ENCODE measurements around the gene BANF2. TPM values are rescaled to one million over a fixed set of nuclear protein-coding genes. Genes with fewer than 3 reads are reported as not detected.

The BANF2 gene
- total and polyA plus RNA-seq, 2 of the 13 experiments (the other 11 are each of a cell fraction or from before 2014, with no cell fraction given), result 0.35 TPM; not detected in 1

- TF ChIP-seq, protein P1, sequence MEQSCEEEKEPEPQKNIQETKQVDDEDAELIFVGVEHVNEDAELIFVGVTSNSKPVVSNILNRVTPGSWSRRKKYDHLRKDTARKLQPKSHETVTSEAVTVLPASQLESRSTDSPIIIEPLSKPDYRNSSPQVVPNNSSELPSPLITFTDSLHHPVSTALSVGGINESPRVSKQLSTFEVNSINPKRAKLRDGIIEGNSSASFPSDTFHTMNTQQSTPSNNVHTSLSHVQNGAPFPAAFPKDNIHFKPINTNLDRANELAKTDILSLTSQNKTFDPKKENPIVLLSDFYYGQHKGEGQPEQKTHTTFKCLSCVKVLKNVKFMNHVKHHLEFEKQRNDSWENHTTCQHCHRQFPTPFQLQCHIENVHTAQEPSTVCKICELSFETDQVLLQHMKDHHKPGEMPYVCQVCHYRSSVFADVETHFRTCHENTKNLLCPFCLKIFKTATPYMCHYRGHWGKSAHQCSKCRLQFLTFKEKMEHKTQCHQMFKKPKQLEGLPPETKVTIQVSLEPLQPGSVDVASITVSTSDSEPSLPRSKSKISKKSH (CRISPR knock-in tag; IDR thresholded peaks at IDR 0.05; ENCODE audit: borderline replicate concordance), result no peak
- TF ChIP-seq PAX8 (CRISPR knock-in tag; IDR thresholded peaks at IDR 0.05; ENCODE audit: borderline replicate concordance) (no peak), ZNF652 (CRISPR knock-in tag; IDR thresholded peaks at IDR 0.05; ENCODE audit: borderline replicate concordance, low read depth) (peak; percentile 54), ATRX (CRISPR knock-in tag; IDR thresholded peaks at IDR 0.05; ENCODE audit: borderline replicate concordance) (0 out of 2 replicates have a peak, but pooled peaks have one; percentile 23), ZNF878 (CRISPR knock-in tag; IDR thresholded peaks at IDR 0.05) (peak; percentile 82), IKZF1 (IDR thresholded peaks at IDR 0.05) (no peak), ZNF557 (CRISPR knock-in tag; IDR thresholded peaks at IDR 0.05) (peak; percentile 89; the same call in 1 of the 2 replicates), ISL2 (CRISPR knock-in tag; IDR thresholded peaks at IDR 0.05) (peak; percentile 100), ZNF792 (CRISPR knock-in tag; IDR thresholded peaks at IDR 0.05) (peak; percentile 92), CCDC6 (CRISPR knock-in tag; IDR thresholded peaks at IDR 0.05) (peak; percentile 86), ZNF530 (CRISPR knock-in tag; IDR thresholded peaks at IDR 0.05; ENCODE audit: low read depth) (no peak), CBX1 (IDR thresholded peaks at IDR 0.05; ENCODE audit: low read depth) (no peak), ZNF790 (CRISPR knock-in tag; IDR thresholded peaks at IDR 0.05; ENCODE audit: borderline replicate concordance) (peak; percentile 88), NFATC3 (CRISPR knock-in tag; IDR thresholded peaks at IDR 0.05) (no peak; the same call in 1 of the 2 replicates), STAT6 (CRISPR knock-in tag; IDR thresholded peaks at IDR 0.05; ENCODE audit: borderline replicate concordance) (peak; percentile 100), ASH2L (IDR thresholded peaks at IDR 0.05; ENCODE audit: insufficient read length, low read depth, low read length) (peak; percentile 97), EHMT2 (IDR thresholded peaks at IDR 0.05; ENCODE audit: borderline replicate concordance, low read depth, low read length) (peak; percentile 83), MAF1 (CRISPR knock-in tag; IDR thresholded peaks at IDR 0.05; ENCODE audit: borderline replicate concordance) (peak; percentile 91), ZNF460 (CRISPR knock-in tag; IDR thresholded peaks at IDR 0.05; ENCODE audit: borderline replicate concordance) (no peak), STAG1 (CRISPR knock-in tag; IDR thresholded peaks at IDR 0.05) (peak; percentile 46), ZZZ3 (CRISPR knock-in tag; IDR thresholded peaks at IDR 0.05; ENCODE audit: borderline replicate concordance) (peak; percentile 16; the same call in 1 of the 2 replicates), SNRNP70 (IDR thresholded peaks at IDR 0.05; ENCODE audit: low read depth, low read length) (no peak), SIN3B (IDR thresholded peaks at IDR 0.05; ENCODE audit: low read length) (no peak), PAF1 (CRISPR knock-in tag; IDR thresholded peaks at IDR 0.05) (no peak), ZNF207 (IDR thresholded peaks at IDR 0.05; ENCODE audit: borderline replicate concordance) (no peak)
- TF ChIP-seq, protein P2, sequence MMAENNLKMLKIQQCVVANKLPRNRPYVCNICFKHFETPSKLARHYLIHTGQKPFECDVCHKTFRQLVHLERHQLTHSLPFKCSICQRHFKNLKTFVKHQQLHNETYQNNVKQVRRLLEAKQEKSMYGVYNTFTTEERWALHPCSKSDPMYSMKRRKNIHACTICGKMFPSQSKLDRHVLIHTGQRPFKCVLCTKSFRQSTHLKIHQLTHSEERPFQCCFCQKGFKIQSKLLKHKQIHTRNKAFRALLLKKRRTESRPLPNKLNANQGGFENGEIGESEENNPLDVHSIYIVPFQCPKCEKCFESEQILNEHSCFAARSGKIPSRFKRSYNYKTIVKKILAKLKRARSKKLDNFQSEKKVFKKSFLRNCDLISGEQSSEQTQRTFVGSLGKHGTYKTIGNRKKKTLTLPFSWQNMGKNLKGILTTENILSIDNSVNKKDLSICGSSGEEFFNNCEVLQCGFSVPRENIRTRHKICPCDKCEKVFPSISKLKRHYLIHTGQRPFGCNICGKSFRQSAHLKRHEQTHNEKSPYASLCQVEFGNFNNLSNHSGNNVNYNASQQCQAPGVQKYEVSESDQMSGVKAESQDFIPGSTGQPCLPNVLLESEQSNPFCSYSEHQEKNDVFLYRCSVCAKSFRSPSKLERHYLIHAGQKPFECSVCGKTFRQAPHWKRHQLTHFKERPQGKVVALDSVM (CRISPR knock-in tag; IDR thresholded peaks at IDR 0.05), result peak; percentile 53; the same call in 1 of the 2 replicates
Observed at GRCh38 chr20:17721802-17722486, 22.2 kb downstream of the BANF2 start (continued).

Measured in HepG2 (cell line).